ENCODE measurements around the gene SPATS2.

Gene SPATS2

GRCh38 chr12:49555631-49556390 lies 188.5 kb downstream of the SPATS2 start:
- H3K4me3 ChIP-seq (ENCODE audit: low read depth, low read length), result no peak overlapping the region
- TF ChIP-seq CTCF (IDR thresholded peaks at IDR 0.05; ENCODE audit: borderline replicate concordance, insufficient read depth, low read depth, low read length), result no peak

GRCh38 chr12:49556391-49557186 lies 189.3 kb downstream of the SPATS2 start:
- H3K4me3 ChIP-seq (ENCODE audit: low read depth, low read length), result no peak overlapping the region
- no peak for TF ChIP-seq CTCF (IDR thresholded peaks at IDR 0.05; ENCODE audit: borderline replicate concordance, insufficient read depth, low read depth, low read length)

GRCh38 chr12:49557187-49557916 lies 190.1 kb downstream of the SPATS2 start:
- no peak overlapping the region for H3K4me3 ChIP-seq (ENCODE audit: low read depth, low read length)
- no peak for TF ChIP-seq CTCF (IDR thresholded peaks at IDR 0.05; ENCODE audit: borderline replicate concordance, insufficient read depth, low read depth, low read length)

- no peak overlapping the region for H3K4me3 ChIP-seq (ENCODE audit: low read depth, low read length)
- no peak for TF ChIP-seq CTCF (IDR thresholded peaks at IDR 0.05; ENCODE audit: borderline replicate concordance, insufficient read depth, low read depth, low read length)
Observed at GRCh38 chr12:49557917-49558215, 190.6 kb downstream of the SPATS2 start.

- H3K4me3 ChIP-seq (ENCODE audit: low read depth, low read length), result no peak overlapping the region
- no peak for TF ChIP-seq CTCF (IDR thresholded peaks at IDR 0.05; ENCODE audit: borderline replicate concordance, insufficient read depth, low read depth, low read length)
Observed at GRCh38 chr12:49558526-49558925, 191.3 kb downstream of the SPATS2 start.

GRCh38 chr12:49559011-49559675 lies 191.9 kb downstream of the SPATS2 start:
- no peak for TF ChIP-seq CTCF (IDR thresholded peaks at IDR 0.05; ENCODE audit: borderline replicate concordance, insufficient read depth, low read depth, low read length)
- no peak overlapping the region for H3K4me3 ChIP-seq (ENCODE audit: low read depth, low read length)

Measured in GM12875 (cell line).